Right renal cortex interstitium (tissue), 3 donors: ENCODE results near the gene SCML1. TPM values are rescaled to one million over a fixed set of nuclear protein-coding genes. Genes with fewer than 3 reads are reported as not detected.
"Not testable (repeated sequence)": the region's sequence is repeated elsewhere in the genome, so short reads cannot be mapped to it uniquely, and the experiment has no call there.

Experiments used
- DNase-seq, 3 donors: peaks; one replicate each; pipeline ENCODE4 v3.0.0-alpha.2; 2013; ENCODE audit warnings: low read depth in 3 of 3, low spot score in 2 of 3
- polyA plus RNA-seq, 3 donors: library from polyadenylated mRNA; unstranded; fragments of 120-200 nt; gene quantifications; one replicate each; pipeline ENCODE4 v1.2.1, GENCODE V29; 2013; ENCODE audit not compliant: insufficient read length in 3 of 3

The SCML1 gene
- polyA plus RNA-seq, 3 donors: 15.9 to 20.8 (median 16.2) TPM

DNA sequence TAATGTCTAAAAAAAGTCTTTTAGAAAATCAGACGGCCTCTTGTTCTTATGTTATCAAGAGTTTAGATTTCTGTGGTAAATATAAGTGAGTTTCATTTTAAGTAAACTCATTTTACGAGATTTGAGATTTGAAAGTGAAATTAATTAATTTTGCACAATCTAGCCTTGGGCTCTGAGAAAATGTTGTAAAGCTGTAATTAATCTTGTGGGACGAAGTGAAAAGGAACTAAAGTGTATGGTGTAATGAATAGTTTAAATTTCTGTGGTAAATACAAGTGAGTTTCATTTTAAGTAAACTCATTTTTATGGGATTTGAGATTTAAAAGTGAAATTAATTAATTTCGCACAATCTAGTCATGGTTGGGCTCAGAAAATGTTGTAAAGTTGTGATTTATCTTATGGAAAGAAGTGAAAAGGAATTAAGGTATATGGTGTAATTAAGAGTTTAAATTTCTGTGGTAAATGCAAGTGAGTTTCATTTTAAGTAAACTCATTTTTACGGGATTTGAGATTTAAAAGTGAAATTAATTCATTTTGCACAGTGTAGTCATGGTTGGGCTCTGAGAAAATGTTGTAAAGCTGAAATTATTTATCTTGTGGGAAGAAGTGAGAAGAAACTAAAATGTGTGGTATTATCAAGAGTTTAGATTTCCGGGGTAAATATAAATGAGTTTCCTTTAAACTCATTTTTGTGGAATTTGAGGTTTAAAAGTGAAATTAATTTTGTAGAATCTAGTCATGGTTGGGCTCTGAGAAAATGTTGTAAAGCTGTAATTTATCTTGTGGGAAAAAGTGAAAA is 1.6 kb downstream of the SCML1 start:
- no peak for DNase-seq

DNA sequence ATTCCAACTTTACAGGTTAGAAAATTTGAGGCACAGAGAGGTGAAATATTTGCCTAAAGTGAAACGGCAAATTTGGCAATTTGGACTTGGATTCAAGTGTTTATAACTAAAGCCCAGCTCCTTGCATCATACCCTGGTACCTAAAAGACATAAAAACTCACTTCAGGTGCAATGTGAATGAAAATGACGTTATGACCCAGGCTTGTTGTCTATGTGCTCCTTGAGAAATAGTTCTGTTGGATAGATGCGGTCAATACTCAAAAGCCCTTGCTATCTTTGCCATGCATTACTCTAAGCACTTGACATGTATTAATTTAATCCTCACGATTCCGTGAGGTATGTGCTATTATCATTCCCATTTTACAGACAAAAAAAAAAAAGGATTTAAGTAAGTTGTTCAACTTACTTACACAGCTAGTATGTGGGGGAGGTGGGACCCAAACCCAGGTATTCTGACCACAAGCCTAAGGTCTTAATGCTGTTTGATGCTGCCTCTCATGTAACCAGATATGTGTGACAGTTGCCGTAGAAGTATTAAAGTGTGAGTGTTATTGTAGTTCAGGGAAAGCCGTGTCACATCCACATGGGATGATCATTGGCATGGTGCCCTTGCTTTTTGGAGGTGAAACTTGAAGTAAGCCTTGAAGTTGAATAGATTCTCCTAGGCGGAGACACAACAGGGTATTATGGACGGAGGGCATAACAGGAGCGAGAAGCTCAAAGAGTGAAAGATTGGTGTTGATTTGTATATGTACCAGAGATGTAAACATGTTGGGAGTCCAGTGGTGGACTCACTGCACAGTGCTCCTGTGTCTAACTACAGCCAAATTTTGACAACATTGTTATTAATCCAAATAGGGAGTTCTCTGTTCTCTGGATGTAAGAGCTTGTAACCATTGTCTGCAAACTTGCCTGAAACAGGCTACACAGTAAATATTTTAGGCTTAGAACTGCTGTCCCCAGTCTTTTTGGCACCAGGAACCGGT is 3.1 kb downstream of the SCML1 start:
- DNase-seq: no peak

DNA sequence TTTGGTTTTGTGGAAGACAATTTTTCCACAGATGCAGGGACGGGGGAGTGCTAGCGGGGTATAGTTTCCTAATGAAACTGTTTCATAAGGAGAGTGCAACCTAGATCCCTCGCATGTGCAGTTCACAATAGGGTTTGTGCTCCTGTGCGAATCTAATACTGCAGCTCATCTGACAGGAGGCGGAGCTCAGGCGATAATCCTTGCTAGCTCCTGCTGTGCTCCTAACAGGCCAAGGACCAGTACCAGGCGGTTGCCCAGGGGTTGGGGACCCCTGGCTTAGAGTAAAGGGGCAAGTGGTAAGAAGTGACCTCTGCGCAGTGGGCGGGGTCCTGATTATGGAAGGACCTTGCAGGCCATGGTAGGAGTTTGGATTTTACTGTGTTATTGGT is 3.8 kb downstream of the SCML1 start:
- DNase-seq: no peak

DNA sequence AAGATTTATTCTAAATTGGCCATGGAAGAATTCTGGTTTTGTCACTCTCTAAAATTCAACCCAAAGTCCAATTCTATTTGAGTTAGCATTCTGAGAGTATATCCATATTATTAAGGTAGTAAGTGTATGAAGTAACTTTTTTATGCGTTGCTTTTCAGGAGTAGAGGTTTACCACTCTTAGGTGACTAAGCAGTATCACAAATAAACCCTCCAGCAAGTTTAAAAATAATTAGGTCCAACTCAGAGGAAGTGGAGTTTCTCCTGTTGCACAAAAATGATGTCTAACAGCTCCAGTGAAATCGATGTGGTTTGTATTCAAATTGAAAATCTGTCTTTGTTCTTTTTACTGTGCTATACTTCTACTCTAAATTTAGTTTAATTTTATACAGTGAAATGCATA is 6.6 kb downstream of the SCML1 start:
- no peak for DNase-seq

DNA sequence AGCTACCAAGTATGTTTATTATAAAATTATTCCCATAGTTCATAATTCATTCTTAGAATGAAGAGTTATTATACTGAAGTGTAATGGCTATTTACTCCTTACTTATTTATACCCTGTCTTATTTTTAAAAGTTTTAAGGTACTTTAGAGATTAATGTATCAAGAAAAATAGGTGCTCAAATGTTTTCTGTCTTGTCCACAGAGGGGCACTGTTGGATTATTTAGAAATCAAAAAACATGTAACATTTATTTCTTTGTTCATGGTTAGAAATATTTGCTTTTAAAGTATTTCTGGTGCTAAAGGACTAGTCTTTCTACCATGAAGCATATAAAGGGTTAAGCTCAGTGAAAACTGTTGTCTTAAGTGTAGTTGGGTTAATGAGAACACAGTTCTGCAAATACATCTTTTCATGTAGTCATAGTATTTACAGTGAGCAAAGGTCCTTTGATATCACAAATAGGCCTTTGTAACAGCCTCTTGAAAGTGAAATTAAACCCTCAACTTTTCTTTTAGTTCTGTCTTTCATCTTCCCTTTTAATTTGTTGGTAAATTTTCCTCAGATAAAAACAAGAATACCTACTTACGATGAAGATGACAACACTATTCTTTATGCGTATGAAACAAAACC is 7.7 kb downstream of the SCML1 start:
- DNase-seq: no peak

DNA sequence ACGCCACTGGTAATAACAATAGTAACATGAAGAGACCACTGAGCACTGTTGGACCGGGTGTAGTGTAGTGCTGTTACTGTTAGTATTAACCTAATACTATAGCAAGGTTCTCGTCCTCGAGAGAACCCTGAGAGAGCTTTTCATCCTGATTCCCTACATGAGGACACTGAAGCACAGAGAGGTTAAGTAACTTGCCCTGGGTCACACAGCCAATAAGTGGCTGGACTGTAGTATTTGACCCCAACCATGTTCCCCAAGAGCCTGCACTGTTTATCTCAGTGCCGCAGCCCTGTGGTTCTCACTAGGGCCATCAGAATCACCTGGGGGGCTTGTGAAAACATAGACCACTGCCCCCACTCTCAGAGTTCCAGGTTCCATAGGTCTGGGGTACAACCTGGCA is 10.4 kb downstream of the SCML1 start:
- no peak for DNase-seq

DNA sequence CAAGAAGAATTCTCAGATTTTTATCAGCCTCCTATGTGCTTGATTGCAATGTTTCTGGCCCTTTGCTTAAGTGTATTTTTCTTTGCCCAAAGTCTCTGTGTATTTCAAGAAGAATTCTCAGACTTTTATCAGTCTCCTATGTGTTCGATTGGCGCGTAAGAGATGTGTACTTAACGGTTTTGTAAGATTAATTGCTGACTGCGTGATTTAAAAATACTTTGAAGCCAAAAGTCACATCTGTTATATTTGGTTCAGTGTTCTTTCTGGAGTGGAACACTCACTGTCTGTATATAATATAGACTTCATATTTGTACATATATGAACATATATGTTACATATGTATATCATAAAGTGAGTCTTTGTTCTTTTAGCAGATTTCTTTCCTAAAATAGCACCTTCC is 11.4 kb downstream of the SCML1 start:
- no peak for DNase-seq

DNA sequence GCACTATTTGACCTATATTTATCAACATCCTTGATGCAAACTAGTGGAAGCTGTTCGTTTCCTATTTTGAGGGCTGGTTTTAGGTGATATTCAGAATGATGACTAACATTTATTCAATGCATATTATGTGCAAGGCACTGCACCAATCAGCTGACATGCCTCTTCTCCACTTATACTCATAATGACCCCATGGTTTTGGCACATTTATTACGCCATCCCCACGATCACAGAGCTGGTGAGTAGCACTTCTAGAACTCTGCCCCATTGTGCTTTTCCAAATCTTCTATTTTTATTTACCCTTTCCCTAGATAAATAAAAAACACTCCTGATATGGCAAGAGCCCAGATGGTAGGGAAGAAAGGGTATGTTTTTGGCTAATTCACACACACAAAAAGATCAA is 13.1 kb downstream of the SCML1 start:
- DNase-seq: no peak

DNA sequence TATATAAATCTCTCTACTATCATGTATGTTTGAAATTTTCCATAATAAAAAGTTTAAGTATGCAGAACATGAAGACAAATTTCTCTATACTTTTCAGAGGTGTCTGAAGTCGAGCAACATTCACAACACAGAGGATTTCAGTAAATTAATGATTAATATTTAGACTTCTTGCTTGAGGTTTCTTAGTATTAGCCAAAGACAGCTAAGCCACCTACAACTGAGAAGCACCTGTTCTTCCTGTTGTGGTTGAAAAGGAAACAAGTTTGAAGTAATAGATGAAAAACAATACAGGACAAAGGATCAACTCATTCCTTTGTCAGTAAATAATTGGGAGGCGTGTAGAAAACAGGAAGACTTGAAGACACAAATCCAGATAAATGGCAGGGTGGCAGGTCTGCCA is 21.1 kb downstream of the SCML1 start:
- DNase-seq: no peak

DNA sequence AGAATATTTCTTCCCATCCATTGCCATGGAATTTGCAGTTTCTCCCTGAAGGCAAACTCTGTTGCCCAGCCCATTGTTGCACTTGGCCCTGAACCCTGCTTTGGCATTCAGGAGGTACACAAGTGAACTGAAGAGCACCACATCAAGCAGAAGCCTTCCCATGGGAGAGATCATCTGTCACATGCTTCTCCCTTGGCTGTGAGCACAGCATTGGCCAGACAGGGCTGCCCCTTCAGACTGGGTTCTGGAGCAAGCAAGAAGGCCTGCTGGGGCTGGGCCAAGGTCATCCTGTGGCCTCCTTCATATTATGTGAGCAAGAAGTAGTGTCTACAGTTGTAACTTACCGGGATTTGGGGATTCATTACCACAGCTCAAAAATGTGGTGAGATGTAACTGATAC is 22.7 kb downstream of the SCML1 start:
- no peak for DNase-seq

DNA sequence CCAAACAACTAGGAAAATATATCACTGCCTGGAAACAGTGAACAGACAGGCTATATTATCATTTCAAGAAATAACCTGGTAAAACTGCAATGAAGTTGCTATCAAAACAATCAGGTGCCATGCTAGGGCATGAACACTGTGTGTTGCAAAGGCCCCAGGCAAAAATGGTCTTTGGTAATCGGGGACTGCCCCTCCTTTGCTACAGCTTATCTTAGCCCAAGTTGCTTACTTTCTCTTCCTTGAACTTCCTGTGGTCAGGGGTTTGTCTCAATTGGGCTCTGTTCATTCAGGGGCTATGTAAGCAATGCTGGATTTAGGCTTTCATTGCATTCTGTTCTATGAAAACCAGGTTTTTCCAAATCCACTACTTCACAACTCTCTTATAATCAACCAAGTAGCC is 30.4 kb downstream of the SCML1 start:
- no peak for DNase-seq

DNA sequence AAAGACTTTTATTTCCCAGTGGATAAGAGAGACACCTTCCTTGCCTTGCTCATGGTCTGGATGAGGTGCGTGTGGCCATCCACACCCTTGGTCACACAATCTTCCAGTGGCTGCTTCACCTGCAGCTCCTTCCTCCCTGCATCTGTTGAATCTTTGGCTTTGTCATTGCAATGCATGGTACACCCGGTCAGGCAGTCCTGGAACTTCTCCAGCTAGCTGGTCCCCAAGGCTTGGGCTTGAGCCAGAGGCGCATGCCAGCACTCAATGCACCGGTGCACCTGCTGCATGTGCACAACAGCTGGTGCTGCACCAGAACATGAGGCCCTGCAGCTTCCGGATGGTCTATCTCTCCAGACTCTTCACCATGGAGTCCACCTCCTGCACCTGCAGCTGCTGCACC is 31.7 kb downstream of the SCML1 start:
- no peak for DNase-seq

DNA sequence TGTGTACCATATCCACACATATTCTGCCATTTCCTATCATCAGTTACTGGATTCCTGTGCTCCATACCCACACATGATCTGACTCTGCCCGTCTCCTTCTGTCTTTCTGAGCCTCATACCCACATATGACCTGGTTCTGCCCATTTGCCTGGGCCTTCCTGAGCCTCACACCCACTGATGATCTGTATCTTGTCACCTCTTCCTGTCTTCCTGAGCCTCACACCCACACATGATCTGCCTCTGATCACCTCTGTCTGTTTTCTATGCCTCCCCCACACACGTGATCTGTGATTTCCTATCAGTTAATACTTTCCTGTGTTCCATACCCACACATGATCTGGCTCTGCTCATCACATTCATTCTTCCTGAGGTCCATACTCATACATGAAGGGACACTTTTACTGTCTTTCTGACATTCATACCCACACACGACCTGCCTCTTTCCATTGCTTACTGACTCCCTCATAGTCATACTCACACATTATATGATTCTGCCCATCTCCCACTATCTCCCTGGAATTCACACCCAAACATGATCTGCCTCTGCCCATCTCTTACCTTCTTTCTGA is 32.5 kb downstream of the SCML1 start:
- no peak for DNase-seq

DNA sequence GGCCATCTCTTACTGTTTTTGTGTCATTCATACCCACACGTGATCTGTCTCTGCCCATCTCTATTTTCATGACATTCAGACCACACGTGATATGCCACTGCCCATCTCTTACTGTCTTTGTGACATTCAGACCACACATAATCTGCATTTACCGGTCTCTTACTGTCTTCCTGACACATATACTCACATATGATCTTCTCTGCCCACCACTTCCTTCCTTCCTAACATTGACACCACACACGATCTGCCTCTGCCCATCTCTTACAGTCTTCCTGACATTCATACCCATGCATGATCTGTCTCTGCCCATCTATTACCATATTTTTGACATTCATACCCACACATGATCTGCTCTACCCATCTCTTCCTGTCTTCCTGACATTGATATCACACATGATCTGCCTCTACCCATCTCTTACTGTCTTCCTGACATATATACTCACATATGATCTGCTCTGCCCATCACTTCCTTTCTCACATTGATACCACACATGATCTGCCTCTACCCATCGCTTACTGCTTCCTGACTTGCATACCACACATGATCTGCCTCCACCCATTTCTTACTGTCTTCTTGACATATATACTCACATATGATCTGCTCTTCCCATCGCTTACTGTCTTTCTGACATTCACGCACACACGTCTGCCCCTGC is 36.1 kb downstream of the SCML1 start:
- no peak for DNase-seq

DNA sequence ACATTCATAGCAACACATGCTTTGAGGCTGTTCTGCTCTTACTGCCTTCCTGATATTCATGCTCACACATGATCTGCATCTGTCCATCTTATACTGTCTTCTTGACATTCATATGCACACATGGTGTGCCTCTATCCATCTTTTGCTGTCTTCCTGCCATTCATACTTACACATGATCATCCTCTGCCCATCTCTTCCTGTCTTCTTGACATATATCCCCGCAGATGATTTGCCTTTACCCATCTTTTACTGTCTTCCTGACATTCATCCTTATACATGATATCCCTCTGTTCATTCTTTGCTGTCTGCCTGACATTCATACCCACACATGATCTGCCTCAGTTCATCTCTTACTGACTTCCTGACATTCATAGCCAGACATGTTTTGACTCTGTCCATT is 36.8 kb downstream of the SCML1 start:
- DNase-seq: no peak

DNA sequence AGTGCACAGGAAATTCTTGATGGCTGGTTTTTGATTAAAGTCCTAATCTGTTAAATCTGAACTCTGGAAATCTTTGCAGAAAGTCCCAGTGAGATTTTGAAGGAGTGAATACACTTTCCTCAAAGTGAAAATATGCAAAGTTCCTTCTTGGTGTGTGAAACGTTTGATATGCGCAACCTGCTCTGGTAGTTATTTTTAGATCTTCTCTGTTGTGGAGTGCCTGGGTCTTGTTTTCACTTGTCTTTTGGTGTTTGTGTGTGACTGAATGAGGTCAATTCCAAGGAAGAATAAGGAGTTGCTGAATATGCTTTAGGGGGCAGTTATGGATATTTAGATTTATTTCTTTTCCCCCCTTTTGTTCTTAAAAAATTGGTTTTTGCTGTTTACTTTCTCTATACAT is 41.7 kb downstream of the SCML1 start:
- DNase-seq: no peak

DNA sequence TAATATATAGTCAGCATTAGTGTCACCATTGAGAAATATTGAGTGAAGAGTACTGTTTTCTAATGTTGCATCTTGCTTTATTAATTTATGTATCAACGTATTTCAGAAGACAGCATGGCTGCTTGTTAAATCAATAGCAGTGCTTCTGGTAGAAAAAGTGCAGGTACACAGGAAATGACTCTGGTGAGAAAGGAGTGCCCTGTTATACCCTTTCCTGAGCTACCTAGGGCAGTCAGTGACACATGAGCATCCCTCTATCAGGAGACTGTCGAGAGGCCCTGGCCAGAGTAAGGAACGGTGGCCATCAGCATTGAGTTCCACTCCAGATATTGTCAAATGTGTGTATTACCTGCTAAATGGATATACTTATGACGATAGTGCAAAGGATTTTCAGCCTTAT is 42.1 kb downstream of the SCML1 start:
- no peak for DNase-seq

DNA sequence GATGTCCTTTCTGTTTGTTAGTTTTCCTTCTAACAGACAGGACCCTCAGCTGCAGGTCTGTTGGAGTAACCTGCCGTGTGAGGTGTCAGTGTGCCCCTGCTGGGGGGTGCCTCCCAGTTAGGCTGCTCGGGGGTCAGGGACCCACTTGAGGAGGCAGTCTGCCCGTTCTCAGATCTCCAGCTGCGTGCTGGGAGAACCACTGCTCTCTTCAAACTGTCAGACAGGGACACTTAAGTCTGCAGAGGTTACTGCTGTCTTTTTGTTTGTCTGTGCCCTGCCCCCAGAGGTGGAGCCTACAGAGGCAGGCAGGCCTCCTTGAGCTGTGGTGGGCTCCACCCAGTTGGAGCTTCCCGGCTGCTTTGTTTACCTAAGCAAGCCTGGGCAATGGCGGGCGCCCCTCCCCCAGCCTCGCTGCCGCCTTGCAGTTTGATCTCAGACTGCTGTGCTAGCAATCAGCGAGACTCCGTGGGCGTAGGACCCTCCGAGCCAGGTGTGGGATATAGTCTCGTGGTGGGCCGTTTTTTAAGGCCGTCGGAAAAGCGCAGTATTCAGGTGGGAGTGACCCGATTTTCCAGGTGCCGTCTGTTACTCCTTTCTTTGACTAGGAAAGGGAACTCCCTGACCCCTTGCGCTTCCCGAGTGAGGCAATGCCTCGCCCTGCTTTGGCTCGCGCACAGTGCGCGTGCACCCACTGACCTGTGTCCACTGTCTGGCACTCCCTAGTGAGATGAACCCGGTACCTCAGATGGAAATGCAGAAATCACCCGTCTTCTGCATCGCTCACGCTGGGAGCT is 49.5 kb downstream of the SCML1 start:
- DNase-seq: not testable (repeated sequence)

DNA sequence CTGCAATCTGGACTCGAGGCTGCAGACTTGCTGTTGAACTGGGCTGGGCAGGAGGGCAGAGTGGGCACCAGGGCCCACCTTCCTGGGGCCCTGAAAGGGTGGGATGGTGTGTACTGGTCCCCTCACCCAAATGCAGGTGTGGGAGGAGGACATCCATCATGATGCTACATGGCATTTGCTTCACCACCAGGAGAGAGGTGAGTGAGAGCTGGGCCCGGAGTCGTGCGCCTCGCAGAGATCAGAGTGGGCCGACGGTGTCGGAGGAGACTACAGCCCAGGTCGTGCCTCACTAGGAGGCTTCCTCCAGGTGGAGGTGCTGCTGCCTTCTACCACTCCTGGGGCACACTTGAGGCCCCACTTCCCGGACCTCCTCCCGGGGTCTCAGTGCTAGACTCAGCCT is 50.3 kb downstream of the SCML1 start:
- no peak for DNase-seq

DNA sequence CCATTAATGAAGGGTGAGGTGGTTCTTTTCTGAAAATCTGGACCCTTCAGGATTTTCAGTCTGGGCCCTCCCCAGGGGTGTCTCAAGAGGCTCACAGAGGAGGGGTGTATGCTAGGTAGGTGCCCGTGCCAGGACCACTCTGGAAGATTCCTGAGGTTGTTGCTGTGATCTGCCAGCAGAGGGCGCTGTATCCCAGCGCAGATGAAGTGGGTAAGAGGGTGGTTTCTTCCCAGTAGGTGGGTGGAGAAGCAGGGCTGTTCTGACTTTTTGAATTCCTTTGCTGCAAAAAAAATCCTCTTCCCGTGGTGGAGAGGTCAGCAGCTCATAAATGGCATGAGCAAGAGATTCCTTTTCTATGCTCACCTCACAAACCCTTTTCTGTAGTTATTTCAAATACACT is 51.1 kb downstream of the SCML1 start:
- peak in 1 of 3 donors; percentile 5 for DNase-seq
